ENCODE results near the gene SIM2.

SIM2 gene

DNA sequence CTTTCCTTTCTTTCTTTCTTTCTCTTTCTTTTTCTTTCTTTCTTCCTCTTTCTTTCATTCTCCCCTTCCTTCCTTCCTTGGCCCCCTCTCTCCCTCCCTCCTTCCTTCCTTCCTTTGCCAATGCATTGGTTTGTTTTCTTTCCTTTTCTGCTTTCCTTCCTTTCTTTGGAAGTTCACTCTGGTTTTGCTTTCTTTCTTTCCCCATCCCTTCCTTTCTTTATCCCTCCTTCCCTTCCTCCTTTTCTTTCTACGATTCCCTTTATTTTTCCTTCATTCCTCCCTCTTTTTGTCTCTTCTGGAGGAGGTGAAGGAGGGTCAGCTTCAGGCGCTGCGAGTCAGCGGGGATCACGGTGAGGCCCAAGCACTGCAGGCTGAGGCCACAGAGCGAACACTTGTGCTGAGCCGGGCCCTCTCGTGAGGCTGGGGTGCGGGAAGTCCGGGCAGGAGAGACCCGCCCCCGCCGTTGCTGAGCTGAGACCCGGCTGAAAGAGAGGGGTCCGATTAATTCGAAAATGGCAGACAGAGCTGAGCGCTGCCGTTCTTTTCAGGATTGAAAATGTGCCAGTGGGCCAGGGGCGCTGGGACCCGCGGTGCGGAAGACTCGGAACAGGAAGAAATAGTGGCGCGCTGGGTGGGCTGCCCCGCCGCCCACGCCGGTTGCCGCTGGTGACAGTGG lies 1.5 kb downstream of the SIM2 start:
- DNase-seq (ENCODE audit: low read depth in 2 of 2, low spot score in 1 of 2), result no peak

DNA sequence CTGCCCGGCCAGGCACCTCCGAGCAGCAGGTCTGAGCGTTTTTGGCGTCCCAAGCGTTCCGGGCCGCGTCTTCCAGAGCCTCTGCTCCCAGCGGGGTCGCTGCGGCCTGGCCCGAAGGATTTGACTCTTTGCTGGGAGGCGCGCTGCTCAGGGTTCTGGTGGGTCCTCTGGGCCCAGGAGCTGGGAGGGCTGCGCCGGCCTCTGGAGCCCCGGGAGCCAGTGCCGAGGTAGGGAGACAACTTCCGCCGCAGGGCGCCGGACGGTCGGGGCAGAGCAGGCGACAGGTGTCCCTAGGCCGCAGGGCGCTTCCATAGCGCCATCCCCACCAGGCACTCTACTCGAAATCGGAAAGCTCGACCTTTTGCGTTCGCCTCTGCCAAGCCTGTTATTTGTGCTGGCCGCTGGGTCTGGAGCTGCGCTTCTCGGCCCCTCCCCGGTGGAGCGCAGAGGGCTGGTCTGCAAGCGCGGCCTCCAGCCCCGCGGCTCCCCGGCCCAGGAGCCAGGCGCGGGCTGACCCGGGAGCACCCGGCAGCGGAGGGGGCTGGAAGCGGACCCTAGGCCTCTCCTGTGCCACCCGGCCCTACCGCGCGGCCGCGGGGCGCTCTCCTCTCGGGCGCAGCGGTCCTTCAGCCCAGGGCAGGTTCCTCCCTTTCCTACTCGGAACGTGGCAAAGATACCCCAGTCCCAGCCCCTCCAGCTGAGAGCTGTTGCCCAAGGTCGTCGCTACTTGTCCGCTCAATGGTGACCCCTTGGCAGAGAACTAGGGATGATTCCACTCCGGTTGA lies 2.2 kb downstream of the SIM2 start:
- DNase-seq (ENCODE audit: low read depth in 2 of 2, low spot score in 1 of 2), result no peak

DNA sequence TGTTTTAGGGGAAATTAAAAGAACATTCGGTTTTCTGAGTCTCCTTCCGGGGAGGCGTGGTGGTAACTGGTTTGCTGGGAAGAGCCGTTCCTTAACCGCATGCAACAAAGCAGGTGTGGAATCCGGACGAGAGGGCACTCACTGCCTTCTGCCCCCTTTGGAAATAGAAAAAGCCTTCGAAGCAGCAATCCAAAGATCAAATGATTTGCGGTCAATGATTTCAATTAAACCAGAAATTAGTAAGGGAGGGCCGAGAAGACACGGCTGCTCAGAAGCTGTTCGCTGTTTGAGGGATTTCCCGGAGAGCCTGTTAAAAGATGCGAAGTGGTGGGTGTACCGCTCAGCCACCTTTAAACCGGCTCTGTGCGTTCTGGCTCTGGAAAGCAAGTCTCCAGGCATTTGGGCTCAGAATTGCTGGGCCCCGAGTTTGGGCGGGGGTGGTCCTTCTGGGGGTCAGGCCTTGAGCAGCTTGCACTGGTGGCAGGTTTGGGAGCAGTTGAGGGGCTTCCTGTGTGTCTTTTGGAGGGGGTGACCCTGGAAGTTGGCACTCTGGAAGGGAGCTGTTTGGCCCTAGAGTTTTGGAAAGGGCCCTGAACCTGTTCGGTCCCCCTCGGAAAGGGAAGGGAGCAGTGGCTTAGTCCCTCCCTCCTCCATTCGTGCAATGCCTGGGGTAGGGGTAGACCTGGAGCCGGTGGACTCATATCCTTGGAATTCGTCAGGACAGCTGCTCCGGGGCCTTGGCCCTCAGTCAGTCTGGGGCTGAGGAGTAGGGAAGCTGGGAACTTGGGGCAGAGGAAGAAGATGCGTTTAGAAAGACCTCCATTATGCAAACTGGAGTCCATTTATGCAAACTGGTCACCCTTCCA lies 3.1 kb downstream of the SIM2 start:
- no peak for DNase-seq (ENCODE audit: low read depth in 2 of 2, low spot score in 1 of 2)

DNA sequence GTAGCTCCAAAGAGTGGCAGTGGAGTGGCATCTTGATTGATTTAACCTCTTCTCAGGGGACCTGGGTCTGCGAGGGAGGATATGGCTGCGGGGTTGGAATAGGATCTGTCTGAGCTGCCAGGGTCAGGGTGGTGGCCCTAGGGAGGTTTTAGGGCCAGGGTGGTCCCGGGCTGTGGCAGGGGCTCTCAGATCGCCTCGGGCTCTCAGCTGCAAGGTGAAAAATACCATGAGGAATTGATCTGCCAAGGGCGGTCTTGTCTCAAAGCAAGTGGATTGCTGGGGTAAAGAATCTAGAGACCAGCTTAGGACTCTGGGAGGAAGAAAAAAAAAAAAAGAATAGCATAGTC lies 3.7 kb downstream of the SIM2 start:
- DNase-seq (ENCODE audit: low read depth in 2 of 2, low spot score in 1 of 2), result no peak

DNA sequence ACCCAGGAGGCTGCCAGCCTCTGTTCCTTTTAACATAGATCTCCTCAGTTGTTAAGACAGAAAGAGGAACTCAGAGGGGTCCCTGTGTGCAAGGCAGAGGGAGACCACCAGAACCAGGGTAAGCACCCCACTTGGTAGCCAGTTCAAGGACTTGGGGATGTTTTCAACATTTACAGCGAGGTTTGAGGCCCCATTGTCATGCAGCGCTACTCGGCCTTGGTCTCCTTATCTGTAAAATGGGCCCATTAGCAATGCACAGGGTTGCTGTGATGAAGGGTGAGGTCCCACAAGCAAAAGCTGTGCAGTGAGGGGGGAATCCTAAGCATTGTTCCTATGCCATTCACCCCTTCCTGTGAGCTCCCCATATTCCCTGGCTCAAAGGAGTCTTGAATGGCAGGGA lies 4.2 kb downstream of the SIM2 start:
- no peak for DNase-seq (ENCODE audit: low read depth in 2 of 2, low spot score in 1 of 2)

DNA sequence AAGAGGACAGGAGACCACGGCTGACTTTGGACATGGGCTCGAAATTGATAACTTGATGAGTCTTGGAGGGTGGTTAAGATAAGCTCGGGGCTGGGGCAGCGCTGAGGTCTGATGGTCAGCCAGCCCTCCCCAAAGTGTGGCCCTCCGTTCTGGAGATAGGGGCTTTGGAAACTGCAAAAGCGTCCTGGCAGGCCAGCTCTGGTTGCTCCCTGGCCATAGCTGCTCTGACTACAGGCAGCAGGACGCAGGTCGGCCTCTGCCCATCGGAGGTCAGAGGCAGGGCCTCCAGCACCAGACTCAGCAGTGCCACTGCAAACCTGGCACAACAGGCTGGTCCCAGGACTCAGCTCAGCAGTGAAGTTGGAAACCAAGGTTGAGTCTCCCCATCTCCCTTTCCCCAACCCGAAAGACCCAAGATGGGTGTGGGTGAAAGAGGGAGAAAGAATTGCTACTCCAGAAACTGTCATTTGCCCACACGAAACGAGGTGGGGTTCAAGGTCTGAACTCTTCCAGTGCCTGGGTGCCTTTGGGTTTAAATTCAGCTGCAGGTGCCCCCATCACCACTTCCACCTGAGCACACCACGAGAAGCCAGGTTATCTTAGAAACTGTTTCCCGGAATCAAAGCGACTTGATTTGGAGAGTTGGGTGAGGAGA lies 4.8 kb downstream of the SIM2 start:
- DNase-seq (ENCODE audit: low read depth in 2 of 2, low spot score in 1 of 2), result no peak

DNA sequence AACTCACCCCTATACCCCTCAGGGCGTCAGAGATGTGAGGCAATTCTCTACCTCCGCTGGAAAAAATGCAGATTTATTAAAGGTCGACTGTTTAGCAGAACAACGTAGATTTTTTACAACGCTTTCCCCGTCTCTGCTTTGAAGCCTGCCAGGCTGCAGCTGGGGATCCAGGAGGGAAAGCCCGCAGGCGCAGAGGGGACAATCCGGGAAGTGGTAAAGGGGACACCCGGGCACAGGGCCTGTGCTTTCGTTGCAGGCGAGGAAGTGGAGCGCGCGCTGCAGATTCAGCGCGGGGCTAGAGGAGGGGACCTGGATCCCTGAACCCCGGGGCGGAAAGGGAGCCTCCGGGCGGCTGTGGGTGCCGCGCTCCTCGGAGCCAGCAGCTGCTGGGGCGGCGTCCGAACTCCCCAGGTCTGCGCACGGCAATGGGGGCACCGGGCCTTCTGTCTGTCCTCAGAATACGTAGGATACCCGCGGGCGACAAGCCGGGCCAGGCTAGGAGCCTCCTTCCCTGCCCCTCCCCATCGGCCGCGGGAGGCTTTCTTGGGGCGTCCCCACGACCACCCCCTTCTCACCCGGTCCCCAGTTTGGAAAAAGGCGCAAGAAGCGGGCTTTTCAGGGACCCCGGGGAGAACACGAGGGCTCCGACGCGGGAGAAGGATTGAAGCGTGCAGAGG lies 5.5 kb downstream of the SIM2 start:
- DNase-seq (ENCODE audit: low read depth in 2 of 2, low spot score in 1 of 2), result no peak

DNA sequence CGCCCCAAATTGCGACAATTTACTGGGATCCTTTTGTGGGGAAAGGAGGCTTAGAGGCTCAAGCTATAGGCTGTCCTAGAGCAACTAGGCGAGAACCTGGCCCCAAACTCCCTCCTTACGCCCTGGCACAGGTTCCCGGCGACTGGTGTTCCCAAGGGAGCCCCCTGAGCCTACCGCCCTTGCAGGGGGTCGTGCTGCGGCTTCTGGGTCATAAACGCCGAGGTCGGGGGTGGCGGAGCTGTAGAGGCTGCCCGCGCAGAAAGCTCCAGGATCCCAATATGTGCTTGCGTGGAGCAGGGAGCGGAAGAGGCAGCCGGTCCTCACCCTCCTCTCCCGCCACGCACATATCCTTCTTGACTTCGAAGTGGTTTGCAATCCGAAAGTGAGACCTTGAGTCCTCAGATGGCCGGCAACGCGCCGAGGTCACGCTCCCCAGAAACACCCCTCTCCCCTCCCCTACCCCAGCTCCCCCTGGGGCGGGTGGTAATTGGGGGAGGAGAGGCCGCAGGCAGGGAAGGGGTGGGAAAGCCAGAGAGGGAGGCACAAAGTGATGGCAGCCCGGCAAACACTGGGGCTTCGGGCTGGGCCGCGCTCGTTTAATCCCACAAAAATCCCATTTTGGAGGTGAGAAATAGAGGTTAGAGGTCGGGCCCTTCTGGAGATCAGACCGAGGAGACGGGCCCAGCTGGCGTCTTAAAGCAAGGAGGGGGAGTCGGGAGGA lies 6.2 kb downstream of the SIM2 start:
- no peak for DNase-seq (ENCODE audit: low read depth in 2 of 2, low spot score in 1 of 2)

DNA sequence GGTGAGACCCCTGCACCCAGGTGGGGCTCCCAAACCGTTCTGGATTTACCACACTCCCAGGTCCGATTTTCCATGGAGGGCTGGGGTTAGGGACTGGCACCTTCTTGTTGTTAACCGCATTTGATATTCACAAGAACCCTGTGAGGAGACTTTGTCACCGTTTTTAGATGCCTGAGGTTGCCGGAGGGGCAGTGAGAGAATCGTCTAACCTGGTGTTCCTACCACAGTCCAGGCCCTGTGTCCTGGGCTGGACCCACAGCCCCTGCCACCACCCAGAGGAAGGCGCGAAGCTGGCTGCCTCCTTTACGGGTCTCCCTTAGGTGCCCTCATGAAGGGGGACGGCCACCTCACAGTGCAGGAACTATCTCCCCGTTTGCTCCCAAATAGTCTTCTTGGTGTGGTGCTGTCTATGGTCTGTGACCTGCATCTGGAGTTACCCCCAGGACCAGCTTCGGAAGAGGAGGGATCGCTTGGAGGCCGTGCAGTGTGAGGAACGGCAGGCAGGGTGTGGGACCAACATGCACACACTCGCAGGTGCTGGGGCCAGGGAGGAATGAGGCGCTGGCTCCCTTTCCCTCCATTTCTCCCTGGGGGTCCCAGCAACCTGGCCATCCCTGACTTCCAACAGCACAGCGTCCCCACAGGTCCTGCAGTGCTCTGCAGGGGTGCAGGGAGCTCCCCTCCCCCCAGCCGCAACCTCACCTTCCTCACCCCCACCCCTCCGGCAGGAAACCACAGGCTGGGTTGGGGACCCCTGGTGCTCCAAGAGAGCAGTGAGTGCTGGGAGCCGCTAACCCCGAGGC lies 7.0 kb downstream of the SIM2 start:
- DNase-seq (ENCODE audit: low read depth in 2 of 2, low spot score in 1 of 2), result no peak

DNA sequence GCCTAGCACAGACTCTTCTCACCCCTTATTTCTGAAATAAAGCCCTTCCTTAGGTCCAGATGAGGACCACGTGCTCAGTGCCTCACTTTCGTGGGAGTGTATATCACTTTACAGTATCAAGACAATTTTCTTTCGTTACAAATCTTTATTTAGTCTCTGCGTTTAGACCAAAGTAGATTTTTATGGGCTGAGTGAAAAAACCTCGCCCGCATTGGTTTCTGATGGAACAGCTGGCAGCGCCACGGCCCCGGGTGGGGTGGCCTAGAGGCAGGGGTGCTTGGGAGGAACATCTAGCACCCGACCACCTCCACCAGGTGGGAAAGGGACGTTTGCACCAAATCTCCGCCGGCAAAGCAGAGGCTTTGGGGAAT lies 7.6 kb downstream of the SIM2 start:
- DNase-seq (ENCODE audit: low read depth in 2 of 2, low spot score in 1 of 2), result no peak

DNA sequence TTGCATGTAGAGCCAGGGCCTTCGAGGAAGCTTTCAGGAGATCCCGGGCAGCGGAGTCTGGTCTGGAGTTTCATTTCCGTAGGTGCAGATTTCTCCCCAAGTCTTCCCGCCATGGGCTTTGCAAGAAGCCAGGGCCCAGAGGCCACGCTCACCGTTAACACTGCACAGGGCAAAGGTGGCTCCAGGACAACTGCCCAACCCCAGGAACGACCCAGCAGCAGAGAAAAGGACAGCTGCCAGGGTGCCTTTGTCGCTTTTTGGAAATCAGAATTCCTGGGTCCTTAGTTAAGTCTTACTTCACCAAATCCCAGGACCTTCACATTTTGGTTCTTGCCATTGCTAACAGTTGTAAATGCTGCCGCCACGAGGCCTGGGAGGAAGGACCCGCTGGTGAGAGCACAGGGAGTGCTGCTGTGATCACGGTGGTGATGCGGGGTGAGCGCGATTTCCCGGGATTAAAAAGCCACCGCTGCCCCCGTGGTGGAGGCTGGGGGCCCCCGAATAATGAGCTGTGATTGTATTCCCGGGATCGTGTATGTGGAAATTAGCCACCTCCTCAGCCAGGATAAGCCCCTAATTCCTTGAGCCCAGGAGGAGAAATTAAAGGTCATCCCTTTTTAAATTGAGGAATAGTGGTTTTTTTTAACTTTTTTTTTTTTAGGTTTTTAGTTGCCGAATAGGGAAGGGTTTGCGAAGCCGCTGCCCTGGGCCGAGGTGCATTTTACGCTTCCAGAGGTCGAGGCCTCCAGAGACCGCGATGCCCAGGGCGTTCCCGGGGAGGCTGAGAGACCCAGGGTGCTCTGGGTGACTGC lies 8.2 kb downstream of the SIM2 start:
- DNase-seq (ENCODE audit: low read depth in 2 of 2, low spot score in 1 of 2), result no peak

DNA sequence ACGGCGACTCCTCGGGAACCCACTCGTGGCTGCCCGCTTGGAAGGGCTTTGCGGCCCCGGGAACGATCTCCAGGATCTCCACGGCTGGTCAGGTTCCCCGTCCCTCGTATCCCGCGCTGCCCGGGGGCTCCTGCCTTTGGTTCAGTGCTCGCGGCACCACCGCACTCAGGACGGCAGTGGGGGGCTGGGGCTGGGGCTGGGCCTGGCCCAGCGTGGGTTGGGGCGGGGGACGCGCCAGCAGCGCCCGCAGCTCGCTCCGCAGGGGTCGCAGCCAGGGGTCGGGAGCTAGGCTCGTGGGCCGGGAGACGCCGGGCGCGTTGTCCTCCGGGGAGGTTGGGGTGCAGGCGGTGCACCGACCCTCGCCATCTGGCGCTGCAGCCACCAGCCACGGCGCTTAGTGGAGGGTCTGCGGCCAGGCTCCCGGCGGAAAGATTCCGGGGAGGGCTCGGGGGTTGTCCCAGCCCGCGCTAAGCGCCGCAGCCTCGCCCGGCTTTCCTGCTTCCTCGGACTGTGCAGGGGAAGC lies 8.9 kb downstream of the SIM2 start:
- no peak for DNase-seq (ENCODE audit: low read depth in 2 of 2, low spot score in 1 of 2)

DNA sequence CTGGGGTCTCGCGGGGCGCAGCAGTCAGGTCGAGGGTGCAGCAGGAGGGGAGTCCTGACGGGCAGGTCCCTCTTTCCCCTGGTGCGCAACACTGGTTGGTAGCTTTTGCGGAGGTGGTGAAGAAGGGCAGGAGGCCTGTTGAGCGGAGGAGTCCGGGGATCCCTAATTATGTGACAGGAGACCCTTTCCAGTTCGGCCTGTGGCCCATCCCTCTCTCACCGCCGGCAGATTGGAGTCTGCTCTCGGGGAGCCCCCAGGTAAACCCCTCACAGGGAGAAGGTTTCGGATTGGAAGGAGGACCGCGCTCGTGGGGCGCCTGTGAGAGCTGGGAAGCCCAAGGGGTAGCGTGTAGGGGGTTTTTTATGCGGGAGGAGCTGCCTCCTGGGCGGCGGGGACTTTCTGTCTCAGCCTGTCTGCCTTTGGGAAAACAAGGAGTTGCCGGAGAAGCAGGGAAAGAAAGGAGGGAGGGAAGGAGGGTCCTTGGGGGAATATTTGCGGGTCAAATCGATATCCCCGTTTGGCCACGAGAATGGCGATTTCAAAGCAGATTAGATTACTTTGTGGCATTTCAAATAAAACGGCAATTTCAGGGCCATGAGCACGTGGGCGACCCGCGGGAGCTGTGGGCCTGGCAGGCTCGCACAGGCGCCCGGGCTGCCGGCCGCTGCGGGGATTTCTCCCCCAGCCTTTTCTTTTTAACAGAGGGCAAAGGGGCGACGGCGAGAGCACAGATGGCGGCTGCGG lies 9.5 kb downstream of the SIM2 start:
- no peak for DNase-seq (ENCODE audit: low read depth in 2 of 2, low spot score in 1 of 2)

DNA sequence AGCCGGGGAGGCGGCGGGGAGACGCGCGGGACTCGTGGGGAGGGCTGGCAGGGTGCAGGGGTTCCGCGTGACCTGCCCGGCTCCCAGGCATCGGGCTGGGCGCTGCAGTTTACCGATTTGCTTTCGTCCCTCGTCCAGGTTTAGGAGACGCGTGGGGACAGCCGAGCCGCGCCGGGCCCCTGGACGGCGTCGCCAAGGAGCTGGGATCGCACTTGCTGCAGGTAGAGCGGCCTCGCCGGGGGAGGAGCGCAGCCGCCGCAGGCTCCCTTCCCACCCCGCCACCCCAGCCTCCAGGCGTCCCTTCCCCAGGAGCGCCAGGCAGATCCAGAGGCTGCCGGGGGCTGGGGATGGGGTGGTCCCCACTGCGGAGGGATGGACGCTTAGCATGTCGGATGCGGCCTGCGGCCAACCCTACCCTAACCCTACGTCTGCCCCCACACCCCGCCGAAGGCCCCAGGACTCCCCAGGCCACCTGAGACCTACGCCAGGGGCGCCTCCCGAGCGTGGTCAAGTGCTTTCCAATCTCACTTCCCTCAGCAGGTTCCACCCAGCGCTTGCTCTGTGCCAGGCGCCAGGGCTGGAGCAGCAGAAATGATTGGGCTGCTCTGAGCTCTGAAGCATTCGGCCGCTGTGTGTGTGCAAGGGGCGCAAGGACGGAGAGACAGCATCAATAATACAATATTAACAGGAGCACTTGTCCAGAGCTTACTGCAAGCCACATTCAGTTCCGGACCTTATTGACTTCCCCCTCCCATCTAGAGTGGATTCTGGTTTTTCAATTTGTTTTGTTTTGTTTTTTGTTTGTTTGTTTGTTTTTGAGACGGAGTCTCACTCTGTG lies 10.3 kb downstream of the SIM2 start:
- no peak for DNase-seq (ENCODE audit: low read depth in 2 of 2, low spot score in 1 of 2)

DNA sequence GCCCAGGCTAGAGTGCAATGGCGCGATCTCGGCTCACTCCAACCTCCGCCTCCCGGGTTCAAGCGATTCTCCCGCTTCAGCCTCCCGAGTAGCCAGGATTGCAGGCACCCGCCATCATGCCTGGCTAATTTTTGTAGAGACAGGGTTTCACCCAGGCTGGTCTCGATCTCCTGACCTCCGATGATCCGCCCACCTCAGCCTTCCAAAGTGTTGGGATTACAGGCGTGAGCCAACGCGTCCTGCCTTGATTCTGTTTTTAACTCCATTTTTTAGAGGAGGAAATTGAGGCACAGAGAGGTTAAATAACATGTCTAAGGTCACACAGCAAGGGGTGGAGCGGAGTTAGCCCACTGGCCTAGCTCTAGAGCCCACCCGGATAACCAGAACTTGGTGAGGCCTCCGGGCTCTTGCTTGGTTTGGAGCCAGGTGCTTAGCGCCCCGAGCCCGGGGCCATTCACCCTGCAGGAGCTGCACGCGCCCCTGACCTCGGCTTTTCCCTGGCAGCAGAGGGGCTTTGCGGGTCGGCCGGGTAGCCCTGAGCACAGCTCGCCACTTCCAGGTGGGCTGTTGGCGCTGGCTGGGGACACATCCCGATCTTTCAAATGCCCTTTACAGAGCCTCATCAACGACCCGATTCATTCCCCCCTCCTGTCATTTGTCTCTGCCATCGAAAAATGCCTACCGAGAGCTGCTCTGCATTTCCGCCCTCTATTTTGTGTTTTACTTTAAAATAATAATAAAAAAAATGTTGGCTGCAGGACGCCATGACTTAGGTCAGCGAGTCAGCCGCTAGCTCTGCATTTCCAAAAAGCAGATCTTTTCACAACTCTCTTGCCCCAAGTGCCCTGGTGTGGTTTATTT lies 11.2 kb downstream of the SIM2 start:
- DNase-seq (ENCODE audit: low read depth in 2 of 2, low spot score in 1 of 2), result no peak

DNA sequence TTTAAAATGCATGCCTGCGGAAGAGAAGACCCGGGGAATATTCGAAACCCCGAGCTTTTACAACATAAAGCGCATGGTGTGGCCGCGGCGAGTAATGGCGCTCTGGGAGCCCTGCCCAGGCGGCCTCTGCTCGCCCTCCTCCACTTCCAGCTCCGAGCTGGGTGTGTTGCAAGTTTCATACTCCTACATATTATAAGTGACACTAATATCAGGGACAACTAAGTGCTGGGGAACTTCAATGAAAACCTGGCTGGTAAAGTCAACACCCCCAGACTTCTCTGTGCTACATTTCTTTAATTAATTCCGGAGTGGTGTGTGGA lies 11.8 kb downstream of the SIM2 start:
- DNase-seq (ENCODE audit: low read depth in 2 of 2, low spot score in 1 of 2), result no peak
